Sigmoid colon (tissue), 7 donors: Measurements from ENCODE around the gene TAGLN2. TPM values are rescaled to one million over a fixed set of nuclear protein-coding genes. Genes with fewer than 3 reads are reported as not detected.

Source experiments
- DNase-seq: peaks from one replicate; pipeline ENCODE4 v3.0.0-alpha.2; 2019
- H3K27ac ChIP-seq, 4 donors: fragments of 200-600 bp; sonication (generic); one replicate each; pipeline ENCODE4 v1.5.1; 2016 to 2019; ENCODE audit warnings: mild to moderate bottlenecking in 1 of 4
- H3K27me3 ChIP-seq, 3 donors: fragments of 200-600 bp; sonication (generic); one replicate each; pipeline ENCODE4 v1.5.1; 2019; ENCODE audit warnings: mild to moderate bottlenecking in 1 of 3
- H3K36me3 ChIP-seq, 4 donors: fragments of 200-600 bp; sonication (generic); one replicate each; pipeline ENCODE4 v1.5.1; 2016 to 2019
- H3K4me1 ChIP-seq, 4 donors: fragments of 200-600 bp; sonication (generic); one replicate each; pipeline ENCODE4 v1.5.1; 2017 to 2019
- H3K4me3 ChIP-seq, 4 donors: fragments of 200-600 bp; sonication (generic); one replicate each; pipeline ENCODE4 v1.5.1; 2017 to 2019; ENCODE audit warnings: mild to moderate bottlenecking in 2 of 4, moderate library complexity in 1 of 4
- H3K9me3 ChIP-seq, 4 donors: fragments of 200-600 bp in 3 of 4; sonication (generic) in 3 of 4; one replicate each; pipeline versions ENCODE4 v1.5.1 to v1.6.1; 2013 to 2019
- CTCF ChIP-seq, 4 experiments: fragments of 450-650 bp in 3 of 4; fragments of 200-600 bp in 1 of 4; IDR thresholded peaks; one replicate each; pipeline ENCODE4 v1.5.1; 2016 to 2019; ENCODE audit warnings: antibody characterized with exemption in 4 of 4, mild to moderate bottlenecking in 3 of 4, moderate library complexity in 2 of 4
- EP300 ChIP-seq, 4 donors: sonication (generic); formaldehyde crosslinking; IDR thresholded peaks; one replicate each; pipeline ENCODE4 v1.6.1; 2017; ENCODE audit warnings: antibody characterized with exemption in 4 of 4
- POLR2A ChIP-seq, 2 donors: fragments of 450-650 bp; IDR thresholded peaks; one replicate each; pipeline ENCODE4 v1.6.1; 2016; ENCODE audit warnings: antibody characterized with exemption in 2 of 2, mild to moderate bottlenecking in 2 of 2, moderate library complexity in 2 of 2
- POLR2AphosphoS5 ChIP-seq, 4 donors: sonication (generic); formaldehyde crosslinking; IDR thresholded peaks; one replicate each; pipeline ENCODE4 v1.6.1; 2017; ENCODE audit warnings: antibody characterized with exemption in 4 of 4
- WGBS, 2 donors: extraction: QIAGEN DNeasy Blood & Tissue Kit; methylation state at CpG; one replicate each; pipeline ENCODE4 v1.1.7; 2013; 5-methylcytosine and 5-hydroxymethylcytosine counted together
- intact Hi-C: fragments of 100-400 bp; cut with DNase I; formaldehyde crosslinking; loops from one replicate; pipeline ENCODE4 v1.15.1; 2023
- polyA plus RNA-seq, 3 donors: library from polyadenylated mRNA; stranded (reverse); fragments of 200-250 nt; gene quantifications; one replicate each; pipeline ENCODE4 v1.2.3, GENCODE V29; 2013
- total RNA-seq, 4 donors: library from RNA; depleted of rRNA; stranded (reverse); fragments of >200 nt; gene quantifications; one replicate each; pipeline ENCODE4 v1.1.0, GENCODE V29; 2016
- donor health status: healthy with polysubstance abuse.
- donor health status: Bipolar disorder and iron deficiency.
- donor health status: healthy.

The TAGLN2 gene
- total and polyA plus RNA-seq, 7 donors: 88.8 to 770 (median 109) TPM

GRCh38 chr1:159961636-159962035, 36.3 kb upstream of the TAGLN2 start:
- Histone ChIP-seq H3K36me3 (no peaks in the 10 kb centered on the region), H3K4me1 (peaks cover 0 to 10% (median 0%) of the 10 kb centered on the region in 4 donors), H3K4me3 (no peak overlapping the region), H3K9me3 (no peaks in the 10 kb centered on the region), H3K27ac (peak overlapping the region in 2 of 4 donors; percentile 31 to 41), H3K27me3 (no peaks in the 10 kb centered on the region)
- WGBS, 2 donors: 17 to 61% methylated on average over 15 of the region's 15 CpGs
- intact Hi-C loops: no loop called here
- no peak for TF ChIP-seq EP300 (IDR thresholded peaks at IDR 0.05)
- no peak for TF ChIP-seq CTCF (IDR thresholded peaks at IDR 0.05)
- no peak for TF ChIP-seq POLR2AphosphoS5 (IDR thresholded peaks at IDR 0.05)
- TF ChIP-seq POLR2A (IDR thresholded peaks at IDR 0.05): no peak
- no peak for DNase-seq

- H3K4me3 ChIP-seq: no peak overlapping the region
- WGBS, 2 donors: 12 to 47% methylated on average over 5 of the region's 5 CpGs
Observed at GRCh38 chr1:159960721-159961381, 35.5 kb upstream of the TAGLN2 start.

GRCh38 chr1:159959451-159959850, 34.1 kb upstream of the TAGLN2 start:
- no peaks in the 10 kb centered on the region for H3K36me3 ChIP-seq
- TF ChIP-seq CTCF (IDR thresholded peaks at IDR 0.05) (no peak), POLR2AphosphoS5 (IDR thresholded peaks at IDR 0.05) (no peak), POLR2A (IDR thresholded peaks at IDR 0.05) (no peak), EP300 (IDR thresholded peaks at IDR 0.05) (no peak)
- H3K4me3 ChIP-seq: no peak overlapping the region
- no peaks in the 10 kb centered on the region for H3K9me3 ChIP-seq
- peak overlapping the region in 1 of 4 donors; percentile 14 for H3K27ac ChIP-seq
- DNase-seq: no peak
- intact Hi-C loops: no loop called here
- no peaks in the 10 kb centered on the region for H3K27me3 ChIP-seq
- WGBS, 2 donors: 80 to 85% methylated on average over 4 of the region's 4 CpGs
- H3K4me1 ChIP-seq: peaks cover 0 to 10% (median 0%) of the 10 kb centered on the region in 4 donors

More at GRCh38 chr1:159960721-159961381, 35.5 kb upstream of the TAGLN2 start:
- H3K27ac ChIP-seq: peak overlapping the region in 3 of 4 donors; percentile 31 to 41 (median 35)
- intact Hi-C loops: no loop called here
- peaks cover 0 to 10% (median 0%) of the 10 kb centered on the region in 4 donors for H3K4me1 ChIP-seq
- H3K27me3 ChIP-seq: no peaks in the 10 kb centered on the region
- DNase-seq: peak; percentile 81
- TF ChIP-seq POLR2A (IDR thresholded peaks at IDR 0.05): no peak
- TF ChIP-seq POLR2AphosphoS5 (IDR thresholded peaks at IDR 0.05): peak in 1 of 4 donors; percentile 9
- no peak for TF ChIP-seq CTCF (IDR thresholded peaks at IDR 0.05)
- TF ChIP-seq EP300 (IDR thresholded peaks at IDR 0.05): no peak
- no peaks in the 10 kb centered on the region for H3K9me3 ChIP-seq
- H3K36me3 ChIP-seq: no peaks in the 10 kb centered on the region

- WGBS, 2 donors: 70 to 78% methylated on average over 3 of the region's 3 CpGs
- Histone ChIP-seq H3K36me3 (no peaks in the 10 kb centered on the region), H3K27ac (peak overlapping the region in 1 of 4 donors; percentile 14), H3K9me3 (no peaks in the 10 kb centered on the region), H3K4me1 (peaks cover 0 to 10% (median 0%) of the 10 kb centered on the region in 4 donors), H3K27me3 (no peaks in the 10 kb centered on the region), H3K4me3 (no peak overlapping the region)
- TF ChIP-seq CTCF (IDR thresholded peaks at IDR 0.05) (no peak), POLR2A (IDR thresholded peaks at IDR 0.05) (no peak), POLR2AphosphoS5 (IDR thresholded peaks at IDR 0.05) (no peak), EP300 (IDR thresholded peaks at IDR 0.05) (no peak)
- no peak for DNase-seq
- intact Hi-C loops: no loop called here
Observed at GRCh38 chr1:159958719-159959380, 33.5 kb upstream of the TAGLN2 start.
